Measurements from ENCODE around the gene MFAP4. TPM values are rescaled to one million over a fixed set of nuclear protein-coding genes. Genes with fewer than 3 reads are reported as not detected.

Gene MFAP4
- polyA plus RNA-seq, 3 donors, result 0.12 to 0.73 (median 0.12) TPM

GRCh38 chr17:19333736-19334290, 53.2 kb downstream of the MFAP4 start:
- Mint-ChIP-seq H3K9me3 (peaks cover 0 to 5% (median 0%) of the 10 kb centered on the region in 7 donors), H3K27ac (no peak overlapping the region), H3K4me1 (no peaks in the 10 kb centered on the region), H3K27me3 (ENCODE audit: low read depth in 3 of 3) (peaks cover 29 to 59% (median 38%) of the 10 kb centered on the region in 3 donors), H3K36me3 (no peaks in the 10 kb centered on the region), H3K4me3 (no peak overlapping the region)
- DNase-seq, result no peak
- Histone ChIP-seq H3K79me2 (ENCODE audit: insufficient read depth, low read length) (no peaks in the 10 kb centered on the region), H3K27ac (ENCODE audit: low read depth in 1 of 2, low read length in 2 of 2) (no peak overlapping the region), H2AFZ (ENCODE audit: insufficient read depth, low read depth, low read length, poor library complexity, severe bottlenecking) (no peak overlapping the region), H3K9me3 (replicated peaks in 1 of 2; ENCODE audit: control insufficient read depth in 1 of 2, insufficient read depth in 1 of 2, low read length in 2 of 2) (no peaks in the 10 kb centered on the region), H4K20me1 (ENCODE audit: insufficient read depth, low read length) (no peaks in the 10 kb centered on the region), H3K27me3 (ENCODE audit: control insufficient read depth in 2 of 2, insufficient read depth in 2 of 2, low read length in 2 of 2) (peaks cover 0 to 51% of the 10 kb centered on the region in 2 donors), H3K4me1 (ENCODE audit: control insufficient read depth in 1 of 2, insufficient read depth in 2 of 2, low read length in 2 of 2) (no peaks in the 10 kb centered on the region), H3K9ac (ENCODE audit: insufficient read depth, low read length, poor library complexity, severe bottlenecking) (no peak overlapping the region), H3K4me2 (replicated peaks; ENCODE audit: extremely low read depth, low read length, poor library complexity, severe bottlenecking) (no peak overlapping the region), H3K4me3 (replicated peaks in 1 of 3; ENCODE audit: low read depth in 2 of 3, low read length in 3 of 3) (no peak overlapping the region), H3K36me3 (replicated peaks in 1 of 2; ENCODE audit: control insufficient read depth in 1 of 2, insufficient read depth in 2 of 2, low read length in 2 of 2) (no peaks in the 10 kb centered on the region)
- TF ChIP-seq CTCF (IDR thresholded peaks at IDR 0.05), result no peak
- intact Hi-C loops (cut with micrococcal nuclease), result no loop called here
- 94% methylated on average over 9 of the region's 12 CpGs for WGBS (ENCODE audit: insufficient coverage)

Small RNAs within 50 kb of the gene (small RNA-seq; reads per million reads assigned to genes)
- gene MIR1180 (ENCODE audit: insufficient read length, low read depth), result not detected
- gene RF00537 (ENCODE audit: insufficient read length, low read depth), result not detected

Other genes with a start within 250 kb of the MFAP4 start
- under 1 TPM in 1 of 3 donors, not detected in 2; 0.93 TPM for gene EPN2, start 149.8 kb downstream of the MFAP4 start, polyA plus RNA-seq
- gene B9D1, start 24.5 kb downstream of the MFAP4 start, polyA plus RNA-seq, result 1 to 10 TPM in 1 of 3 donors, not detected in 2; 1.0 TPM
- gene MAPK7, start 8.7 kb downstream of the MFAP4 start, polyA plus RNA-seq, result 100 to 1,000 TPM in 1 of 3 donors, 1 to 10 TPM in 2; 9.3 to 130 (median 10.0) TPM
- gene RNF112, start 24.0 kb upstream of the MFAP4 start, polyA plus RNA-seq, result under 1 TPM in 1 of 3 donors, not detected in 2; 0.57 TPM
- 1 to 10 TPM in 1 of 3 donors, under 1 TPM in 2; 0.44 to 2.0 (median 0.49) TPM for gene SLC47A1, start 146.7 kb upstream of the MFAP4 start, polyA plus RNA-seq